DOHH2 (cell line): Measurements from ENCODE around the gene CHCHD6.

Experiments
- H3F3A ChIP-seq: fragments of 200-600 bp; sonication (generic), shearing (Covaris generic); 2 replicates; pipeline ENCODE4 v1.6.0; 2016; ENCODE audit warnings: antibody characterized with exemption, mild to moderate bottlenecking; ENCODE audit not compliant: control insufficient read depth, insufficient read depth
- H3K27ac ChIP-seq: fragments of 200-600 bp; sonication (generic); 2 replicates; pipeline ENCODE4 v1.5.1; 2014; ENCODE audit warnings: low read depth, mild to moderate bottlenecking, low read length, moderate library complexity
- H3K27me3 ChIP-seq: fragments of 200-600 bp; sonication (generic); 2 replicates; pipeline ENCODE4 v1.6.1; 2014; ENCODE audit warnings: mild to moderate bottlenecking, low read length, mixed read lengths; ENCODE audit not compliant: control insufficient read depth
- H3K36me3 ChIP-seq: fragments of 200-600 bp; sonication (generic); 2 replicates; pipeline ENCODE4 v1.6.1; 2014; ENCODE audit warnings: mild to moderate bottlenecking, low read length, moderate library complexity, mixed read lengths; ENCODE audit not compliant: control insufficient read depth
- H3K4me1 ChIP-seq: fragments of 200-600 bp; sonication (generic); 2 replicates; pipeline ENCODE4 v1.6.1; 2014; ENCODE audit warnings: mild to moderate bottlenecking, low read length, mixed read lengths; ENCODE audit not compliant: control insufficient read depth
- H3K4me2 ChIP-seq: fragments of 200-600 bp; sonication (generic); 2 replicates; pipeline ENCODE4 v1.6.0; 2014; ENCODE audit warnings: mild to moderate bottlenecking, low read length, moderate library complexity
- H3K4me3 ChIP-seq: fragments of 200-600 bp; sonication (generic); 2 replicates; pipeline ENCODE4 v1.5.1; 2014; ENCODE audit warnings: mild to moderate bottlenecking, low read length, mixed read lengths
- H3K79me2 ChIP-seq: fragments of 200-600 bp; sonication (generic); 2 replicates; pipeline ENCODE4 v1.6.1; 2014; ENCODE audit warnings: mild to moderate bottlenecking, low read length, mixed read lengths; ENCODE audit not compliant: control insufficient read depth
- H3K9me2 ChIP-seq: fragments of 200-600 bp; sonication (generic); replicated peaks from 2 replicates; pipeline ENCODE4 v1.6.1; 2014; ENCODE audit warnings: mild to moderate bottlenecking, low read length, mixed read lengths; ENCODE audit not compliant: control insufficient read depth
- H3K9me3 ChIP-seq: fragments of 200-600 bp; sonication (generic); 2 replicates; pipeline ENCODE4 v1.6.1; 2014; ENCODE audit warnings: antibody characterized with exemption, low read length, mixed read lengths; ENCODE audit not compliant: control insufficient read depth, insufficient read depth
- H4K20me1 ChIP-seq: fragments of 200-600 bp; sonication (generic); 2 replicates; pipeline ENCODE4 v1.6.0; 2014; ENCODE audit warnings: low read depth, mild to moderate bottlenecking, antibody characterized with exemption, low read length, moderate library complexity; ENCODE audit not compliant: control insufficient read depth, insufficient read depth
- CTCF ChIP-seq: fragments of 200-600 bp; sonication (generic); IDR thresholded peaks from one replicate; pipeline ENCODE4 v1.5.1; 2014; ENCODE audit warnings: antibody characterized with exemption, mild to moderate bottlenecking, low read depth, low read length; ENCODE audit not compliant: poor library complexity, severe bottlenecking
- EZH2phosphoT487 ChIP-seq: fragments of 200-600 bp; sonication (generic); IDR thresholded peaks from 2 replicates; pipeline ENCODE4 v1.6.1; 2017; ENCODE audit warnings: borderline replicate concordance, mild to moderate bottlenecking, antibody characterized with exemption, low read length, moderate library complexity, mixed read lengths

CHCHD6 gene

GRCh38 chr3:126985132-126985985 lies 281.3 kb downstream of the CHCHD6 start:
- no peak overlapping the region for H3K4me3 ChIP-seq
- H3F3A ChIP-seq, result no peaks in the 10 kb centered on the region
- no peaks in the 10 kb centered on the region for H3K9me2 ChIP-seq
- peaks cover 5% of the 10 kb centered on the region; the same call in 1 of the 2 replicates for H3K79me2 ChIP-seq
- no peak overlapping the region for H3K4me2 ChIP-seq
- peaks cover 6% of the 10 kb centered on the region; the same call in 1 of the 2 replicates for H4K20me1 ChIP-seq
- peaks cover 10% of the 10 kb centered on the region for H3K27me3 ChIP-seq
- TF ChIP-seq EZH2phosphoT487, result no peak
- TF ChIP-seq CTCF, result no peak
- H3K9me3 ChIP-seq, result no peaks in the 10 kb centered on the region
- no peaks in the 10 kb centered on the region for H3K36me3 ChIP-seq
- no peak overlapping the region for H3K27ac ChIP-seq
- peaks cover 23% of the 10 kb centered on the region for H3K4me1 ChIP-seq

- Histone ChIP-seq H3K9me2 (no peaks in the 10 kb centered on the region), H3K4me2 (no peak overlapping the region), H3K27ac (no peak overlapping the region), H3K4me1 (peaks cover 23% of the 10 kb centered on the region), H3K27me3 (peaks cover 7% of the 10 kb centered on the region; the same call in 1 of the 2 replicates), H3K36me3 (no peaks in the 10 kb centered on the region), H3F3A (no peaks in the 10 kb centered on the region), H3K4me3 (no peak overlapping the region), H3K79me2 (peaks cover 5% of the 10 kb centered on the region; the same call in 1 of the 2 replicates), H4K20me1 (peaks cover 6% of the 10 kb centered on the region; the same call in 1 of the 2 replicates), H3K9me3 (no peaks in the 10 kb centered on the region)
- TF ChIP-seq EZH2phosphoT487, result no peak
- TF ChIP-seq CTCF, result no peak
These were observed 282.0 kb downstream of the CHCHD6 start for GRCh38 chr3:126986001-126986400.

- no peak overlapping the region for H3K27ac ChIP-seq
- H3K9me3 ChIP-seq, result no peaks in the 10 kb centered on the region
- no peaks in the 10 kb centered on the region for H3K9me2 ChIP-seq
- H3F3A ChIP-seq, result no peaks in the 10 kb centered on the region
- peaks cover 12% of the 10 kb centered on the region for H3K4me1 ChIP-seq
- peaks cover 6% of the 10 kb centered on the region; the same call in 1 of the 2 replicates for H4K20me1 ChIP-seq
- no peak for TF ChIP-seq CTCF
- peaks cover 5% of the 10 kb centered on the region; the same call in 1 of the 2 replicates for H3K79me2 ChIP-seq
- H3K27me3 ChIP-seq, result 0 out of 2 replicates have a peak, but pooled peaks cover 4% of the 10 kb centered on the region
- H3K4me3 ChIP-seq, result no peak overlapping the region
- no peak overlapping the region for H3K4me2 ChIP-seq
- H3K36me3 ChIP-seq, result no peaks in the 10 kb centered on the region
These were observed 283.1 kb downstream of the CHCHD6 start for GRCh38 chr3:126987129-126987528.
